Inflammatory macrophage (primary cell): ENCODE measurements around the gene ZNF552.
"Not testable (repeated sequence)": the region's sequence is repeated elsewhere in the genome, so short reads cannot be mapped to it uniquely, and the experiment has no call there.

ENCODE experiments used
- DNase-seq, 2 donors: peaks; one replicate each; pipeline ENCODE4 v3.0.0-alpha.2; 2020 to 2022
- total RNA-seq, 18 experiments: gene quantifications; one replicate each; lab custom pipeline; 2026; ENCODE audit warnings: mixed read lengths in 6 of 18, inconsistent platforms in 2 of 18; lab: John Stamatoyannopoulos, UW

ZNF552 gene
- 0.97 to 10.8 (median 6.0) reads per million in 18 experiments for total RNA-seq

DNA sequence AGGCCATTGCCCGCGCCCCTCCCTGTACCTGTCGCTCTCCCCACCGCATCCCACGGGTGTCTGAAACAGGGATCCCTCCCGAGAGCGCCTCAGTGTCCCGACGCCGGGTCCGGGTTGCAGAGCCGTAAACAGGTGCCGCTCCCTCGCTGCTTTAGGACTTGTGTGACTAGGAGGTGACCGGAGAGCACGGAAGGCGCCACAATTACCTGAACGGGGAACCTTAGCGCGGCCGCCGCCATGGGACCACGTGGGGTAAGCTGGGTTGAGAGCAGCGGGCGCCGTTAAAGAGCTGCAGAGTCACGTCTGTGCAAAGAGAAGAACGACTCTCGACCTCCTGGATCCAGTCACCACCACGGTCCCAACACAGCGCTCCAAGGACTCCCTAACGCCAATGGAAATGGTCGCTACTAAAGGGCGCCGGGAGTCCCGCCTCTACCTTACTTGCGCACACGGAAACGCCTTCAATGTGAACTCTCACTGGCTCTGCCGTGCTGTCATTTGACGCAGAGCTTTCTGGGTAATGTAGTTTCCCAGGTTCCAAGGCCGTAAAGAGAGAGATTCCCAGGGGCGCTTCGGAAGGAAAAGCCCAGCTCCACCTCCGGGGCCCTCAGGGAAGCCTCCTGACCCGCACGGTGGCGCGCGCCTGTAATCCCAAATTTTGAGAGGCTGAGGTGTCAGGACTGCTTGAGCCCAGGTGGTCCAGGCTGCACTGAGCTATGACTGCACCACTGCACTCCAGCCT, at the start of gene ZNF552:
TSS of gene ZNF552 (minus strand) at position 409 of the 742 bp plus-strand sequence. CDS start at position 239, 170 bp downstream.
- peak; percentile 93 for DNase-seq

GRCh38 chr19:57862351-57862750, 47.6 kb upstream of the ZNF552 start:
- not testable (repeated sequence) for DNase-seq

- not testable (repeated sequence) for DNase-seq
Measured at GRCh38 chr19:57854117-57854516, 39.4 kb upstream of the ZNF552 start.

- not testable (repeated sequence) for DNase-seq
Measured at GRCh38 chr19:57851812-57852603, 37.3 kb upstream of the ZNF552 start.

DNA sequence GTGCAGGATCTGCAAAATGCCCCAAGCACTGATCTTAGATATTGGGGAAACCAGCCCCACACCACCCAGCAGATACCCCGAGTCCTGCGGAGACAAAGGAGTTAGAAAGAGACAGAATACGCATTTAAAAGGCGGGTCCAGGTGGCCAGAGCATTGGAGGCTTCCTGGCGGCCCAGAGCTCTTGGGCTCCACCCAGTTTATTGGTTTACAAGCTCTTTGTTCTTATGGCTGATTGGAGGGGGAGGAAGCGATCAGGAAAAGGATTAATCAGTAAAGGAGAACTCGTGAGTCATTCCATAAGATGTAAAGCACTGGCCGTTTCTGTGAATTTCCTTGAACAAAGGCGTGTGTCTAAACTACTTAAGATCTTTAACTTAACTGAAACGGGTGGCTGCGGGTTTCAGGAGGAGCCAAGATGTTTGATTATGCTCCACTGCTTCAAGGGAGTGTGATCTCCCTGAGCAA, 35.9 kb upstream of the ZNF552 start:
- DNase-seq, result no peak

DNA sequence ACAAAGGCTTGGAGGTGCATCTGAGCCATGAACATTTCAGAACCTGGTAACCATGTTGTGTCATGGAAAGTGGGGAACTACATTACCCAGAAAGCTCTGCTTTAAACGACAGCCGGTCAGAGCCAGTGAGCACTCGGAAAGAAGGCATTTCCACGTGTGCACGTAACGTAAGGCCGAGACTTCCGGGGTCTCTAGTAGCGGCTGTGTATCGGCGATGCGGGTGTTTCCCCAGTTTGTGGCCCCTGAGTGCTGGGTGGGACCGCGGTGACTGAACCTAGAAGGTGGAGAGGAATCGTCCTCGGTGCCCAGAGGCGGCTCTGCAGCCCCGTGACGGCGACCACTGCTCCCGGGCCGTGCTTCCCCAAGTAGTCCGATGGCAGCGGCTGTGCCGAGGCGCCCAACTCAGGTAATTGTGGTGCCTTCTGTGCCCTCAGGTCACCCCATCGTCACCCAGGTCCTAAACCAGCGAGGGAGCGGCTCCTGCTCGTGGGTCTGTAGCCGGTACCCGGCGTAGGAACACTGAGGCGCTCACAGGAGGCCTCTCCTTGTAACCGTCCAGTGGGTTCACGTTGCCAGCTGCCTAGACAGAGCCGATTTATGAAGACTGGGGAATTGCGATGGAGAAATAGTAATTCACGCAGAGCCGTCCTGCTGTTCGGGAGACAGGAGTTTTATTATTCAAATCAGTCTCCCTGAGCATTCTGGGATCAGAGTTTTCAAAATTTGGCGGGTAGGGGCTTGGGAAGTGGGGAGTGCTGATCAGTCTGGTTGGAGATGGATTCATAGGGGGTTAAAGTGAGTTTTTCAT, 35.2 kb upstream of the ZNF552 start, which contains the start of gene ZNF587:
TSS of gene ZNF587 (plus strand) at position 194 of the 808 bp plus-strand sequence. CDS start at position 374, 180 bp downstream.
- DNase-seq, result peak; percentile 79 to 87

DNA sequence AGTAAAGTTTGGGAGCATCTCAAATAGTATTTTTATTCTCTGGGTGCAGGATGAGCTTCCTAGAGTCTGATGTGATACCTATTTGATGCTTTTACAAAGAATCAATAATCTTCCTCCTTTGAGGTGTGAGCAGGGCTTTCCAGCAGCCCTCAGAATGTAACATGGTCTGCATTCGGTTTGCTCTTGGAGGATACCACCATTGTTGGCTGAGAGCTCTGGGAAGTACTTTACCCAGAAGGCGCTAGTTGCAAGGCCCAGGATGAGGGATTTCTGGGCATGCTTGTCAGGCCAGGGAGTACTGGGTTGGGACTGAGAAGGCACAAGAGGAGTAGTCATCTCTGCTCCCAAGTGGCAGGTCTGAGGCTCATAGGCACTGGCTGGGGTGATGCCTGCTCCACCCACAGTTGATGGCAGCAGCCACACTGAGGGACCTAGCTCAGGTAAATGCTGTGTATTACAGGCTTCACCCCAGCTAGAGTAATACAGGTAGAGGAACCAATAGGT, 34.5 kb upstream of the ZNF552 start:
- DNase-seq, result not testable (repeated sequence)

DNA sequence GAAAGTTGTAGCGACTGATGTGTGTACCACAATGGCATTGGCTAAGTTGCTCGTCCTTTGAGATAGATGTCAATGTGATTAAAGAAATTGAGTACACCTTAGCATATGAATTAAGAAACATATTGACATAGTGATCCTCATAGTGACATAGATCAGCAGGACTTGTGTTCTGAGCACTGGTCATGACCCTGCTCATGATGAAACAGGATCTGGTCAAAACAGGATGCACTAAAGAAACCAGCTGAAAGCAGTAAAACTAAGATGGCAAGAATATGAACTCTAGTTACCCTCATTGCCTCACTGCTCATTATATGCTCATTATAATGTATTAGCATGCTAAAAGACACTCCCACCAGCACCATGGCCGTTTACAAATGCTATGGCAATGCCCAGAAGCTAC, 32.5 kb upstream of the ZNF552 start:
- DNase-seq, result peak in 1 of 2 donors; percentile 30

GRCh38 chr19:57841122-57841763, 26.5 kb upstream of the ZNF552 start:
- no peak for DNase-seq

DNA sequence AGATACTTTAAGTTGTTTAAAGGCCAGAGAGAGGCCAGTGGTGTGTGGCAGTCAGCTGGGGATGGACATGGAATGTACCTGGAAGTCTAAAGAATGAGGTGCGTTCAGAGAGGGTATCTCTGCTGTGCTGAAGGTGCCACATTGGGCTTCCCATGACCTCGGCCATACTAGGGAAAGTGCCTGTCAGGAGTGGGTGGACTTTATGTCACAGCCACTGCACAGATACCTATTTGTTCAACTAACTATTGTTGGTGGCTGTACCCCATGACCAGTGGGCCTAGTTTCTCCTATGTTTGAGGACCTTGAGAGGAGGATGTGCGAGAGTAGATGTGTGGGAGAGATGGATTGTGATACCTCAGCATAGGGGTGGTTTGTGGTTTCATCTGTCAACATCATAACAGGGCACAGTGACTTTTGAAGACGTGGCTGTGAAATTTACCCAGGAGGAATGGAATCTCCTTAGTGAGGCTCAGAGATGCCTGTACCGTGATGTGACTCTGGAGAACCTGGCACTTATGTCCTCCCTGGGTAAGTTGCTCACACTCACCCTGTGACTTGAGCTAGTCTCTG, 24.0 kb upstream of the ZNF552 start:
- not testable (repeated sequence) for DNase-seq

GRCh38 chr19:57836991-57837390, 22.3 kb upstream of the ZNF552 start:
- not testable (repeated sequence) for DNase-seq

- no peak for DNase-seq
Measured at GRCh38 chr19:57830071-57830602, 15.4 kb upstream of the ZNF552 start, which contains the start of gene ZNF587B. Gene ZNF587B (plus strand): TSS chr19:57830299. CDS start chr19:57830529, 230 bp downstream.

GRCh38 chr19:57829316-57829715, 14.6 kb upstream of the ZNF552 start:
- DNase-seq, result no peak

- DNase-seq, result no peak
Measured at GRCh38 chr19:57825511-57825910, 10.8 kb upstream of the ZNF552 start.

DNA sequence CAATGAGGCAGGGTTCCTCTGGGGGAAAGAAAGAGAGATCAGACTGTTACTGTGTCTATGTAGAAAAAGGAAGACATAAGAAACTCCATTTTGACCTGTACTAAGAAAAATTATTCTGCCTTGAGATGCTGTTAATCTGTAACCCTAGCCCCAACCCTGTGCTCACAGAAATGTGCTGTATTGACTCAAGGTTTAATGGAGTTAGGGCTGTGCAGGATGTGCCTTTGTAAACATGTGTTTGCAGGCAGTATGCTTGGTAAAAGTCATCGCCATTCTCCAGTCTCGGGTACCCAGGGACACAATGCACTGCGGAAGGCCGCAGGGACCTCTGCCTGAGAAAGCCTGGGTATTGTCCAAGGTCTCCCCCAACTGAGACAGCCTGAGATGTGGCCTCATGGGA, 8.9 kb upstream of the ZNF552 start:
- not testable (repeated sequence) for DNase-seq

- DNase-seq, result not testable (repeated sequence)
Measured at GRCh38 chr19:57823155-57823554, 8.4 kb upstream of the ZNF552 start.

DNA sequence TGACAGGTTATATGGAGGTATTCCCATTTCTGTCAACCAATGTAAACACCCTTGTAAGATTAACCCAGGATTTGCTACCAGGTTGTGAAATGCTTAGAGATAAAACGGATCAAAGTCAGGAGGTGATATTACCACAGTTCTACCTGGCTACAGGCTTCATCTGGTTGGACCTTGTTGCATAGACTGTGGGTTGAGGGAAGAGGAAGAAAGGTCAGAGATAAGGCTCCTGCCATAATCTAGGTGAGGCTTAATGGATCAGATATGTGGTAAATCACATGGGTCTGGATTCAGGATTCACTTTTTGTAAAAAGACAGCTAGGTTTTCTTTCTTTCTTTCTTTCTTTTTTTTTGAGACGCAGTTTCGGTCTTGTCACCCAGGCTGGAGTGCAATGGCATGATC, 6.8 kb upstream of the ZNF552 start:
- DNase-seq, result not testable (repeated sequence)

DNA sequence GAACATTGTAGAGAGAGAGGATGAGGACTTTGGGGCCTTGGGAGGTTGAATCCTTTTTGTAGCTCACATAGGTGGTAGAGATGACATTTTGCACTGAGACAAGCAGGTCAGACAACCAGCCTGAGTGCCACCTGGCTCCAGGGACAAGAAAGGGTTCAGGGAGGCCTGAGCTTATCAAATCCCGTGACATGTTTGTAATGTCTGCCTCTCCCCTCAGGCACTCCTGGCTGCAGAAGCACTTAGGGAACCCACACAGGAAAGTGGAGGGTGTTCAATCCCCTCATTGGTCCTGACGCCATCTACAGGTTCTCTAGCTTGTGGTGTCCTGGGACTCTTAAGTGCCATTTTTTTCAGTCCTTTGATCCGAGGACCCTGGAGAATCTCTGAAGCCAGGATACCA, 6.4 kb upstream of the ZNF552 start:
- not testable (repeated sequence) for DNase-seq

DNA sequence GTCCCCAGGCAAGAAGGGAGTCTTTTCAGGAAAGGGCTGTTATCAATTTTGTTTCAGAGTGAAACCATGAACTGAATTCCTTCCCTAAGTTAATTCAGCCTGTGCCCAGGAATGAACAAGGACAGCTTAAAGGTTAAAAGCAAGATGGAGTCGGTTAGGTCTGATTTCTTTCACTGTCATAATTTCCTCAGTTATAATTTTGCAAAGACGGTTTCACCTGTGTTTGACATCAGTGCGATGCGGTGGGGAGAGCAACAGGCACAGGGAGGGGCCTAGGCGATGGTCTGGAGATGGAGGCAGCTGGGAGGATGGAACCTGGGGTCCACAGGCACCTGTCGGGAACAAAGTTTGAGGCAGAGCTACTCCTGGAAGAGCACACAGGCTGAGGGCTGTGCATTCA, 5.9 kb upstream of the ZNF552 start:
- no peak for DNase-seq

GRCh38 chr19:57819475-57820148, 4.9 kb upstream of the ZNF552 start:
- DNase-seq, result peak; percentile 88 to 93
